ENCODE data around the gene SP8. TPM values are rescaled to one million over a fixed set of nuclear protein-coding genes. Genes with fewer than 3 reads are reported as not detected.

Gene SP8
- total and polyA plus RNA-seq, 3 donors from 2014 or later: 0.26 to 2.2 (median 2.1) TPM

GRCh38 chr7:20742913-20743312 is 43.8 kb downstream of the SP8 start:
- Histone ChIP-seq H3K36me3 (ENCODE audit: low read depth, missing control alignments) (no peaks in the 10 kb centered on the region), H3K27ac (no peak overlapping the region), H3K4me1 (no peaks in the 10 kb centered on the region), H3K9me3 (no peaks in the 10 kb centered on the region), H3K27me3 (no peaks in the 10 kb centered on the region), H3K4me3 (no peak overlapping the region)
- intact Hi-C loops (cut with DNase I; ENCODE audit: low total_unique reads): no loop called here
- no peak for DNase-seq
- WGBS, 2 donors: 86 to 87% methylated on average over 5 of the region's 5 CpGs
- no peak for TF ChIP-seq CTCF (IDR thresholded peaks at IDR 0.05)
- no peak for TF ChIP-seq POLR2A (IDR thresholded peaks at IDR 0.05)

DNA sequence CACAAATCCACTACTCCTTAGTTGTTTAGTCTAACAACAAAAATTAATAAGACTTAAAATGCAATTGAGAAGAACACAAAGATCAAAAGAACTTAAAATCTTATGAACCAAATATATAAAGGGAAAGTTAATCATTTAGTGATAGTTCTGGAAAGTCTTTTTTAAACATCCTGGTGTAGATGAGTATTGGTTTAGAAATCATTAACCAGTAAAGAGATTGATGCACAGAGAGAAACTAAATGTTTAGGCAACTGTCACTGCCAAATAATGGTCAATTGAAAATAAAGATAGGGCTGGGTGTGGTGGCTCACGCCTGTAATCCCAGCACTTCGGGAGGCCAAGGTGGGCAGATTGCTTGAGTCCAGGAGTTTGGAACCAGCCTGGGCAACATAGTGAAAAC is 44.9 kb downstream of the SP8 start:
- Histone ChIP-seq H3K4me3 (no peak overlapping the region), H3K27me3 (no peaks in the 10 kb centered on the region), H3K4me1 (no peaks in the 10 kb centered on the region), H3K36me3 (ENCODE audit: low read depth, missing control alignments) (no peaks in the 10 kb centered on the region), H3K27ac (no peak overlapping the region), H3K9me3 (no peaks in the 10 kb centered on the region)
- no peak for TF ChIP-seq POLR2A (IDR thresholded peaks at IDR 0.05)
- TF ChIP-seq CTCF (IDR thresholded peaks at IDR 0.05): no peak
- WGBS, 2 donors: 96 to 97% methylated on average over 2 of the region's 2 CpGs
- no peak for DNase-seq
- intact Hi-C loops (cut with DNase I; ENCODE audit: low total_unique reads): no loop called here

DNA sequence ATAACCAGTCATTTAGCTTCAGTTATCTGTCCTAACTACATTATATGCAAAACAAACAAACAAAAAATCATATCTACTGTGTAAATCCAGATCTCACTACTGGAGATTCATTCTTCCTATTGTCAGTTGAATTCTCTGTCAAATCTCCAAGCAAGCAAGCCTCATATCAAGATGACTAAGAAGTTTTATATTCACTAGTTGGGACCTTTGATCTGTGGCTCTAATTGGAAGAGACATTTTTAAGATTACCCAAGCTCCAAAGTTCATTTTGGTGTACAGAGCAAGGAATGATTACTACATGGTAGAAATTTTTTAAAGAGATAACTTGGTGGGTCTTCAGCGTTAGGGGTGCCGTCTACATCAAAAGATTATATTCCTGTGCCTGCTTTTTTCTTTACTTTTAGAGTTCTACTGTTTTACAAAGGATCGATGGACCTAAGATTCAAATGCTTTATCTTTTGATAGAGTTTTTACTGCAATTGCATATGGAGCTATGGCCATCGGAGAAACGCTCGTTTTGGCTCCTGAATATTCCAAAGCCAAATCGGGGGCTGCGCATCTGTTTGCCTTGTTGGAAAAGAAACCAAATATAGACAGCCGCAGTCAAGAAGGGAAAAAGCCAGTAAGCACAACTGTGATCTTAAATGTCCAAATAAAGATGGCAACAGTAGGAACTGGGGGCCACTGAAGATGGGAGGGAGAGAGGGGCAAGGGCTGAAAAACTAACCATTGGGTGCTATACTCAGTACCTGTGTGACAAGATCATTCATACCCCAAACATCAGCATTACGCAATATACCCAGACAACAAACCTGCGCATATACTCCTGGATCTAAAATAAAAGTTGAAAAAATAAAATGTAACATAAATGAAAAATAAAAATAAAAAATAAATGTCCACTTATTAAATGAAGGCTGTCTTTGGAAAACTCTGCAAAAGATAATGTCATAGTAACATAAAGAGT is 47.9 kb downstream of the SP8 start:
- Histone ChIP-seq H3K36me3 (ENCODE audit: low read depth, missing control alignments) (no peaks in the 10 kb centered on the region), H3K27me3 (no peaks in the 10 kb centered on the region), H3K9me3 (no peaks in the 10 kb centered on the region), H3K27ac (no peak overlapping the region), H3K4me1 (no peaks in the 10 kb centered on the region), H3K4me3 (no peak overlapping the region)
- intact Hi-C loops (cut with DNase I; ENCODE audit: low total_unique reads): no loop called here
- no peak for TF ChIP-seq CTCF (IDR thresholded peaks at IDR 0.05)
- TF ChIP-seq POLR2A (IDR thresholded peaks at IDR 0.05): no peak
- WGBS, 2 donors: 71 to 80% methylated on average over 11 of the region's 11 CpGs
- DNase-seq: no peak

DNA sequence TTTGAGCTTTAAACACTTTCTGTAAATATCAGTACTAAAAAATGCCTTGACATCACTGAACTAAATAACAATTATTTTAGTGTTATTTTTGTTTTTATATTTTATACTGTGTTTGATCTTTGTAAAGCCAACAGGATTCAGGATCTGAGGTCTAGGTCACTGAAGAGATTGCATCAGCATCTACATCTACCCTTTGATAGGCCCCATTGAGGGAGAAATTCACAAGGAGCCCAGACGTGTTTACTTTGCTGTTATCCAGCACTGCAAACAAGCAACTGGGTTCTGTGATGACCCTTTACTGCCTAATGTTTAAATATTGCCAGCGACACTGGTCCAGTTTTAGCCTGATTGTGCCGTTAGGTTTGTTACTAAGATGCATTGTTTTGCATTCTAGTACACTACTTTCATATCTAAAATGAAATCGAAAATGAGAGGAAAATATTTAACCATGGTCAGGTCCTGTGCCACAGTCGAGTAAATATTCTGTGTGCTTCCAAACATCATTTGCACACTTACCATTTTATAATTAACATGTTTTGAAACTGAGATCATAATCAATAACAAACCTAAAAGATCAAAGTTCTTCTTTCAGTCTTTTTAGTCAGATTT is 48.7 kb downstream of the SP8 start:
- H3K36me3 ChIP-seq (ENCODE audit: low read depth, missing control alignments): no peaks in the 10 kb centered on the region
- H3K4me3 ChIP-seq: no peak overlapping the region
- no peaks in the 10 kb centered on the region for H3K9me3 ChIP-seq
- no peak for DNase-seq
- no peaks in the 10 kb centered on the region for H3K27me3 ChIP-seq
- no peaks in the 10 kb centered on the region for H3K4me1 ChIP-seq
- TF ChIP-seq POLR2A (IDR thresholded peaks at IDR 0.05) (no peak), CTCF (IDR thresholded peaks at IDR 0.05) (no peak)
- 59 to 68% methylated on average over 5 of the region's 5 CpGs for WGBS, 2 donors
- intact Hi-C loops (cut with DNase I; ENCODE audit: low total_unique reads): no loop called here
- H3K27ac ChIP-seq: no peak overlapping the region

Measured in testis (tissue), 3 donors.